GM23338 (cell line): ENCODE results near the gene PIGH. TPM values are rescaled to one million over a fixed set of nuclear protein-coding genes. Genes with fewer than 3 reads are reported as not detected.

Experiments
- ATAC-seq: fragments of 200-7000 bp; cut with Tn5 transposase; 3 replicates; pipeline ENCODE4 v1.9.1; 2020
- DNase-seq: peaks from one replicate; pipeline ENCODE4 v3.0.0-alpha.2; 2015; ENCODE audit warnings: low spot score
- H2AFZ ChIP-seq: fragments of 200-600 bp; sonication (generic); 2 replicates; pipeline ENCODE4 v1.8.0; 2016; ENCODE audit warnings: antibody characterized with exemption, mild to moderate bottlenecking, moderate library complexity
- H3F3A ChIP-seq: fragments of 200-600 bp; sonication (generic); replicated peaks from 2 replicates; pipeline ENCODE4 v1.8.0; 2017; ENCODE audit warnings: antibody characterized with exemption, mixed run types, low read depth
- H3K27ac ChIP-seq: fragments of 200-600 bp; sonication (generic); 2 replicates; pipeline ENCODE4 v1.6.1; 2016; ENCODE audit warnings: low read depth
- H3K27me3 ChIP-seq: fragments of 200-600 bp; sonication (generic); 2 replicates; pipeline ENCODE4 v1.8.0; 2016; ENCODE audit warnings: mild to moderate bottlenecking, mixed run types, moderate library complexity; ENCODE audit not compliant: insufficient read depth
- H3K36me3 ChIP-seq: fragments of 200-600 bp; sonication (generic); 2 replicates; pipeline ENCODE4 v1.8.0; 2016; ENCODE audit warnings: mild to moderate bottlenecking; ENCODE audit not compliant: insufficient read depth
- H3K4me1 ChIP-seq: fragments of 200-600 bp; sonication (generic); 2 replicates; pipeline ENCODE4 v1.8.0; 2016; ENCODE audit warnings: mild to moderate bottlenecking, moderate library complexity; ENCODE audit not compliant: insufficient read depth
- H3K4me2 ChIP-seq: fragments of 200-600 bp; sonication (generic); 2 replicates; pipeline ENCODE4 v1.7.1; 2017; ENCODE audit warnings: mixed run types
- H3K4me3 ChIP-seq: fragments of 200-600 bp; sonication (generic); 2 replicates; pipeline ENCODE4 v1.6.1; 2016; ENCODE audit warnings: mixed run types
- H3K79me2 ChIP-seq: fragments of 200-600 bp; sonication (generic); replicated peaks from 2 replicates; pipeline ENCODE4 v1.8.0; 2017; ENCODE audit warnings: mild to moderate bottlenecking; ENCODE audit not compliant: insufficient read depth
- H3K9me2 ChIP-seq: fragments of 200-600 bp; sonication (generic); 2 replicates; pipeline ENCODE4 v1.8.0; 2017; ENCODE audit not compliant: insufficient read depth
- H4K20me1 ChIP-seq: fragments of 200-600 bp; sonication (generic); replicated peaks from 2 replicates; pipeline ENCODE4 v1.8.0; 2017; ENCODE audit warnings: mild to moderate bottlenecking; ENCODE audit not compliant: insufficient read depth
- H3K27ac Mint-ChIP-seq: 2 replicates; pipeline ENCODE4 v1.8.0; 2020; ENCODE audit warnings: inconsistent platforms, mild to moderate bottlenecking, moderate library complexity, mixed read lengths
- H3K27me3 Mint-ChIP-seq: 3 replicates; pipeline ENCODE4 v1.8.0; 2022; ENCODE audit warnings: low read depth, mild to moderate bottlenecking, moderate library complexity, mixed read lengths, inconsistent platforms; ENCODE audit not compliant: insufficient read depth, poor library complexity
- H3K36me3 Mint-ChIP-seq: 3 replicates; pipeline ENCODE4 v1.8.0; 2021; ENCODE audit warnings: low read depth, mild to moderate bottlenecking, inconsistent platforms, moderate library complexity, mixed read lengths
- H3K4me1 Mint-ChIP-seq: 3 replicates; pipeline ENCODE4 v1.8.0; 2020; ENCODE audit warnings: mild to moderate bottlenecking, inconsistent platforms, mixed read lengths
- H3K4me3 Mint-ChIP-seq: 3 replicates; pipeline ENCODE4 v1.8.0; 2021; ENCODE audit warnings: moderate library complexity, mild to moderate bottlenecking, inconsistent platforms, mixed read lengths
- H3K9me3 Mint-ChIP-seq: 3 replicates; pipeline ENCODE4 v1.8.0; 2020; ENCODE audit warnings: moderate library complexity, mild to moderate bottlenecking, inconsistent platforms, mixed read lengths
- CREB1 ChIP-seq: fragments of 250-450 bp; sonication (Bioruptor Pico); IDR thresholded peaks from 2 replicates; pipeline ENCODE4 v1.5.0; 2020; ENCODE audit warnings: low read depth, mild to moderate bottlenecking, moderate library complexity
- CTCF ChIP-seq, 2 experiments: fragments of 200-600 bp in 1 of 2; sonication (generic) in 1 of 2; conservative IDR thresholded peaks; 2 replicates each; pipeline versions ENCODE4 v1.5.1 to v1.6.1; 2016 to 2017; ENCODE audit warnings: antibody characterized with exemption in 2 of 2, low read depth in 2 of 2, mild to moderate bottlenecking in 2 of 2, moderate library complexity in 1 of 2
- ETS1 ChIP-seq: IDR thresholded peaks from 2 replicates; pipeline ENCODE4 v1.6.1; 2016; ENCODE audit warnings: antibody characterized with exemption
- EZH2 ChIP-seq: fragments of 200-600 bp; sonication (generic); IDR thresholded peaks from one replicate; pipeline ENCODE4 v1.8.0; 2017; ENCODE audit warnings: antibody characterized with exemption, mild to moderate bottlenecking, low read depth; ENCODE audit not compliant: unreplicated experiment
- EZH2phosphoT487 ChIP-seq: fragments of 200-600 bp; sonication (generic); IDR thresholded peaks from one replicate; pipeline ENCODE4 v1.8.1; 2018; ENCODE audit warnings: antibody characterized with exemption; ENCODE audit not compliant: unreplicated experiment
- JUNB ChIP-seq: IDR thresholded peaks from one replicate; pipeline ENCODE4 v1.6.1; 2016; ENCODE audit warnings: antibody characterized with exemption; ENCODE audit not compliant: unreplicated experiment
- NANOG ChIP-seq: IDR thresholded peaks from 2 replicates; pipeline ENCODE4 v1.6.1; 2016; ENCODE audit warnings: antibody characterized with exemption, borderline replicate concordance
- POLR2AphosphoS5 ChIP-seq: IDR thresholded peaks from 2 replicates; pipeline ENCODE4 v1.6.1; 2016; ENCODE audit warnings: antibody characterized with exemption, low read depth
- REST ChIP-seq: IDR thresholded peaks from one replicate; pipeline ENCODE4 v1.6.1; 2018; ENCODE audit warnings: antibody characterized with exemption; ENCODE audit not compliant: unreplicated experiment
- STAT1 ChIP-seq: IDR thresholded peaks from one replicate; pipeline ENCODE4 v1.6.1; 2016; ENCODE audit warnings: antibody characterized with exemption; ENCODE audit not compliant: unreplicated experiment
- ZNF114 ChIP-seq: fragments of 250-450 bp; sonication (Bioruptor Pico); IDR thresholded peaks from 2 replicates; pipeline ENCODE4 v1.5.0; 2020; ENCODE audit warnings: mild to moderate bottlenecking, moderate library complexity
- ZNF331 ChIP-seq: fragments of 250-450 bp; sonication (Bioruptor Pico); IDR thresholded peaks from 2 replicates; pipeline ENCODE4 v1.5.0; 2020; ENCODE audit warnings: low read depth, mild to moderate bottlenecking, moderate library complexity
- ZNF462 ChIP-seq: fragments of 250-450 bp; sonication (Bioruptor Pico); IDR thresholded peaks from 2 replicates; pipeline ENCODE4 v1.5.0; 2020; ENCODE audit warnings: mild to moderate bottlenecking, moderate library complexity
- polyA plus RNA-seq: library from polyadenylated mRNA; unstranded; fragments of >200 nt; fragmentation: Nextera tagmentation; extraction: Ambion mirVana; gene quantifications from 2 replicates; pipeline ENCODE4 v1.2.1, GENCODE V29; 2016
- total RNA-seq: library from RNA; depleted of rRNA; stranded (reverse); fragments of >200 nt; shearing (Covaris generic); gene quantifications from 2 replicates; pipeline ENCODE4 v1.2.3, GENCODE V29; 2014

The PIGH gene
- total and polyA plus RNA-seq, 2 experiments from 2014 or later = 8.7 to 9.3 TPM

- H3K4me1 ChIP-seq = no peaks in the 10 kb centered on the region
- no peak overlapping the region for H3K4me3 Mint-ChIP-seq
- peaks cover 7% of the 10 kb centered on the region; the same call in 2 of the 3 replicates for H3K36me3 Mint-ChIP-seq
- TF ChIP-seq NANOG (no peak), JUNB (no peak), EZH2 (no peak), ZNF462 (CRISPR knock-in tag) (no peak), POLR2AphosphoS5 (no peak), ZNF331 (CRISPR knock-in tag) (no peak), REST (no peak), CREB1 (no peak), STAT1 (no peak), ETS1 (no peak), CTCF (conservative IDR thresholded peaks at IDR 0.05; ENCODE audit: low read depth in 2 of 2) (no peak), ZNF114 (no peak), EZH2phosphoT487 (no peak)
- H3K9me3 Mint-ChIP-seq = no peaks in the 10 kb centered on the region; the same call in 2 of the 3 replicates
- no peaks in the 10 kb centered on the region for H4K20me1 ChIP-seq
- ATAC-seq (no peak), DNase-seq (no peak)
- no peaks in the 10 kb centered on the region for H3K36me3 ChIP-seq
- H3K27ac Mint-ChIP-seq = no peak overlapping the region
- no peaks in the 10 kb centered on the region for H3F3A ChIP-seq
- H2AFZ ChIP-seq = no peak overlapping the region
- no peaks in the 10 kb centered on the region for H3K9me2 ChIP-seq
- H3K27me3 ChIP-seq = no peaks in the 10 kb centered on the region
- no peak overlapping the region for H3K4me3 ChIP-seq
- H3K4me2 ChIP-seq = no peak overlapping the region
- H3K4me1 Mint-ChIP-seq = peaks cover 18% of the 10 kb centered on the region
- H3K27ac ChIP-seq = no peak overlapping the region
- peaks cover 2% of the 10 kb centered on the region for H3K27me3 Mint-ChIP-seq
- no peaks in the 10 kb centered on the region for H3K79me2 ChIP-seq
Observed at GRCh38 chr14:67566908-67567307, 33.2 kb downstream of the PIGH start.
